HPDE6-E6E7 (cell line): ENCODE data around the gene RAPGEF6.
"Not testable (repeated sequence)": the region's sequence is repeated elsewhere in the genome, so short reads cannot be mapped to it uniquely, and the experiment has no call there.

ENCODE experiments used
- DNase-seq: peaks from one replicate; pipeline ENCODE4 v3.0.0; 2011; ENCODE audit warnings: missing footprints; ENCODE audit errors: extremely low spot score

The RAPGEF6 gene, protein sequence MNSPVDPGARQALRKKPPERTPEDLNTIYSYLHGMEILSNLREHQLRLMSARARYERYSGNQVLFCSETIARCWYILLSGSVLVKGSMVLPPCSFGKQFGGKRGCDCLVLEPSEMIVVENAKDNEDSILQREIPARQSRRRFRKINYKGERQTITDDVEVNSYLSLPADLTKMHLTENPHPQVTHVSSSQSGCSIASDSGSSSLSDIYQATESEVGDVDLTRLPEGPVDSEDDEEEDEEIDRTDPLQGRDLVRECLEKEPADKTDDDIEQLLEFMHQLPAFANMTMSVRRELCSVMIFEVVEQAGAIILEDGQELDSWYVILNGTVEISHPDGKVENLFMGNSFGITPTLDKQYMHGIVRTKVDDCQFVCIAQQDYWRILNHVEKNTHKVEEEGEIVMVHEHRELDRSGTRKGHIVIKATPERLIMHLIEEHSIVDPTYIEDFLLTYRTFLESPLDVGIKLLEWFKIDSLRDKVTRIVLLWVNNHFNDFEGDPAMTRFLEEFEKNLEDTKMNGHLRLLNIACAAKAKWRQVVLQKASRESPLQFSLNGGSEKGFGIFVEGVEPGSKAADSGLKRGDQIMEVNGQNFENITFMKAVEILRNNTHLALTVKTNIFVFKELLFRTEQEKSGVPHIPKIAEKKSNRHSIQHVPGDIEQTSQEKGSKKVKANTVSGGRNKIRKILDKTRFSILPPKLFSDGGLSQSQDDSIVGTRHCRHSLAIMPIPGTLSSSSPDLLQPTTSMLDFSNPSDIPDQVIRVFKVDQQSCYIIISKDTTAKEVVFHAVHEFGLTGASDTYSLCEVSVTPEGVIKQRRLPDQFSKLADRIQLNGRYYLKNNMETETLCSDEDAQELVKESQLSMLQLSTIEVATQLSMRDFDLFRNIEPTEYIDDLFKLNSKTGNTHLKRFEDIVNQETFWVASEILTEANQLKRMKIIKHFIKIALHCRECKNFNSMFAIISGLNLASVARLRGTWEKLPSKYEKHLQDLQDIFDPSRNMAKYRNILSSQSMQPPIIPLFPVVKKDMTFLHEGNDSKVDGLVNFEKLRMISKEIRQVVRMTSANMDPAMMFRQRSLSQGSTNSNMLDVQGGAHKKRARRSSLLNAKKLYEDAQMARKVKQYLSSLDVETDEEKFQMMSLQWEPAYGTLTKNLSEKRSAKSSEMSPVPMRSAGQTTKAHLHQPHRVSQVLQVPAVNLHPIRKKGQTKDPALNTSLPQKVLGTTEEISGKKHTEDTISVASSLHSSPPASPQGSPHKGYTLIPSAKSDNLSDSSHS (N-terminal part only)

GRCh38 chr5:131634996-131635683, at the start of gene RAPGEF6:
TSS of gene RAPGEF6 (minus strand) at chr5:131635229. CDS start at chr5:131635030, 199 bp downstream.
- peak; percentile 85 for DNase-seq

- no peak for DNase-seq
Observed at GRCh38 chr5:131684595-131684994, 49.6 kb upstream of the RAPGEF6 start.

DNA sequence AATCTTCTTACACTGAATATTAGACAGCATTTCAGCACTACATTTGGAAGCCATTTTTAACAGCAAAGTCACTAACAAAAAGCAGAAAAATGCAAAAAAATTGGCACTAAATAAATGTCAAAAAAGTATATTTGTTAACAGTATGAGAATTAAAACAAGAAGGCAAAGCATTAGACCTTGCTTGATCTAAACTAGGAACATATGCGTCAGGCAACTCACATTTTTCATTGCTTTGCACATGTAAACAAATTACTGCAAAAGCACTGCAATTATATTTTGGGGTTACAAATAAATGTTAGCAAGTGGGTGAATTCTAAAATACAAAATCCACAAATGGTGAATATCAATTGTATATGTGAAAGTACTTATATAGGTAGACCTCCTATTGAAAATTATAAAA, 49.0 kb upstream of the RAPGEF6 start:
- no peak for DNase-seq

DNA sequence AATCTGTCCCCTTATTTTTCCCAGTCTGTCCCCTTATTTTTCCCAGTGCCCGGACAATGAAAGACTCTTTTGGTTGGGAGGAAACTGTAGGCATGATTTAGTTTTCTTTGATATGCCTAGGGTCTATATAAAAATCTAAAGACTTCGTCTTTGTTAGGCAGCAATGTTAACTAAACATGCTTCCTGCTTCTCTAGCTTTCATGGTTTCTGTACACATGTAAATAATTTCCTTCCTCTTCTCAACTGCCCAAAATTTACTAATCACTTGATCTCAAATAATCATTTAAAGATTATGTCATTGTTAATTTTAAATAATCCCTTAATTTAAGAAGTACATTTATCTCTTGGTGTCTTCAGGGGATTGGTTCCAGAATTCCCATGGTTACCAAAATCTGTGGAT, 47.8 kb upstream of the RAPGEF6 start:
- DNase-seq = no peak

GRCh38 chr5:131682175-131682574, 47.1 kb upstream of the RAPGEF6 start:
- no peak for DNase-seq

DNA sequence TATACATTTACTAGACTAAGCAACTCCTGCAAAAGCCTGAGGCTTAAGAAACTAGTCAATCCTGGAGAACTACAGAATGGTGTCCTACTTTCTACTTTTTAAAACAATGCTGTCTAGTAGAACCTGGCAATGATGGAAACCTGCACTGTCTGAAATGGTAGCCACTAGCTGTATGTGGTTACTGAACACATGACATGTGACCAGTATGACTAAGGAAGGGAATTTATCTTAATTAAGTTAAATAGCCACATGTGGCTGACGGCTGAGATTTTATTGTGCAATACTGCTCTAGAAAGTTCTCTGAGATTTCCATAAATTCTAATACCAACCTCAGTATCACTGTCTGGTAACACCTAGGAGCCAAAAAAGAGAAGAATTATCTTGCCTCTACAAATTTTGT, 44.9 kb upstream of the RAPGEF6 start:
- DNase-seq = no peak

GRCh38 chr5:131678273-131678672, 43.2 kb upstream of the RAPGEF6 start:
- not testable (repeated sequence) for DNase-seq

DNA sequence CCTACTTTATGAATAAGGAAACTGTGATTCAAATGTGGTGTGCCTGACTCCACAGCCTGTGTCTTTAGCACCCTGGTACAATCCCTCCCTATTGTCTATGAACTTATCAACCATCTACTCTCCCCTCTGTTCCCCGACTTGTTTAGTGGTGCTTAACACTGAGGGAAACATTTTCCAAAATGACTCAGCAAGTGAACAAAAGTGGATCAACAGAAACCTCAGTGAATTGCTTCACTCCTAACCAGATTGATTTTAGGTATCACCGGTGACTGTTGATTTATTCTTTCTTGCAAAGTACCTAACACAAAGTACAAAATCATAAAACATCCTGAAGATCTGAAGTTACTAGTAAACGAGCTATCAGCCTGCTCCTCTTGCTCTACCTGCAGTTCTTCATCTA, 42.1 kb upstream of the RAPGEF6 start:
- DNase-seq = no peak

DNA sequence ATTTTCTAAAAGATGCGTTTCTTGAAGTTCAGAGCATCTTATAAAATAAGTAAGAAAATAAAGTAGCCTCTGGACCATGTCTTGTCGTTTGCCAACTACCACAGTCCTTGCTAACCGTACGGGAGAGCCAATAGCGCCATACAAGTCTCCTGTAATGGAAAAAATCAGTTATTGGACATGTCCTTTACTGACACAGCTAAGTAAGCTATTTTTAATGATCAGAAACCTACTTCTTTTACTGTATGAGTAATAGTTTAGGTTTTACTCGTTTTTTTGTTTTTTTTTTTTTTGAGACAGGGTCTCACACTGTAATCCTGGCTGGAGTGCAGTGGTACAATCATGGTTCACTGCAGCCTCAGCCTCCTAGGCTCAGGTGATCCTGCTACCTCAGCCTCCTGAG, 37.7 kb upstream of the RAPGEF6 start:
- no peak for DNase-seq

DNA sequence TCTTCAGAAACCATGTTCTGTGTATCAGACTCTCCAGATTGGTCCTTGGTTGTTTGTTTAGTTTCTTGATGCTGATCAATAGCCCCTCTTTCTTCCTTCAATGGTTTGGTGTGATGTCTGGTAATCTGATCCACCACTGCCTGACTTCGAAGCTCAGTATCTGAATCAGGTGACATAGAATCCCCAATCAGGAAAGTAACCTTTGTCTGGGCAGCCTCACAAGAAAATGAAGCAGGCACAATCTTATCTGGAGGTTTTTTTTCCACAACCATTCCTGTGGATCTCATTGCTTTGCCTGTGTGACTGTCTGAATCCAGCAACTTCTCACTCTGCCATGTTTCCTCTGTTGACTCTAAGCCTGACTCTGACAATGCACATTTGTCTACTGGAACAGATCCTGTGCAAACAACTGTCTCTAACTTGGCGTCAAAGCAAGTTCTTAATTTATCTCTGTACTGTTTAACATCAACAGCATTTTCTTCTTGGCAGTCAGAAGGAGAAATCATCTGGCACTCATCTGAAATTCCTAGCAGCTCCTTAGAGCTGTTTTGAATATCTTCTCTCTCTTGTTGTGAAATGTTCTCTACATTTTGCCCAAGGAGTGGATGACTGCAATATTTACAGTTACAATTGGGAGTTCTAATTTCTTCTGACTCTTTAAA, 37.1 kb upstream of the RAPGEF6 start:
- DNase-seq = no peak

GRCh38 chr5:131671409-131671808, 36.4 kb upstream of the RAPGEF6 start:
- DNase-seq = no peak

DNA sequence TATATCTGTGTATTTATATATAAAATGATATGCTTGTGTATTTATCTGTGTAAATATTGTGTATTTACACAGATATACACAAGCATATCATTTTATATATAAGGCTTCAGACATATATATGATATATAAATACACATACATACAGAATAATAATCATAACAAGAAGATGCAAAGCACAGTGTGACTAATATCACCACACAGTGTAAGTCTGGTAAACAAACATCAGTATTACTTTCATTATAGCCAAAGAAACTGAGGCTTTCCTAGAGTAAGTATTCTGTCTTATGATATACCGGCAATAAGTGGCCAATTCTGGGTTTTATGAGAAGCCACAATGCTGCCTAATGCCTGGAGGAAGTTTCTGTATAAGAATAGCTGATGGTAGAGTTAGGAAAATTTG, 29.9 kb upstream of the RAPGEF6 start:
- no peak for DNase-seq

GRCh38 chr5:131661933-131662332, 26.9 kb upstream of the RAPGEF6 start:
- DNase-seq = no peak

GRCh38 chr5:131659841-131660240, 24.8 kb upstream of the RAPGEF6 start:
- no peak for DNase-seq

DNA sequence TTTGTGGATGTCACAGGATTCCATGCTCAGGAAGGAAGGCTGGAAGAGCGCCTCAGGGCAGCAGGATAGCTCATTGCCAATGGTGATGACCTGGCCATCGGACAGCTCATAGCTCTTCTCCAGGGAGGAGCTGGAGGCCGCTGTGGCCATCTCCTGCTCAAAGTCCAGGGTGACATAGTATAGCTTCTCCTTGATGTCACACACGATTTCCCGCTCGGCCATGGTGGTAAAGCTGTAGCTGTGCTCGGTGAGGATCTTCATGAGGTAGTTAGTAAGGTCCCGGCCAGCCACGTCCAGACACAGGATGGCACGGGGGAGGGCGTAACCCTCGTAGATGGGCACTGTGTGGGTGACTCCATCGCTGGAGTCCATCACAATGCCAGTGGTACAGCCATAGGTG, 24.3 kb upstream of the RAPGEF6 start:
- DNase-seq = no peak

GRCh38 chr5:131654776-131655175, 19.7 kb upstream of the RAPGEF6 start:
- no peak for DNase-seq

GRCh38 chr5:131654309-131654708, 19.3 kb upstream of the RAPGEF6 start:
- no peak for DNase-seq

DNA sequence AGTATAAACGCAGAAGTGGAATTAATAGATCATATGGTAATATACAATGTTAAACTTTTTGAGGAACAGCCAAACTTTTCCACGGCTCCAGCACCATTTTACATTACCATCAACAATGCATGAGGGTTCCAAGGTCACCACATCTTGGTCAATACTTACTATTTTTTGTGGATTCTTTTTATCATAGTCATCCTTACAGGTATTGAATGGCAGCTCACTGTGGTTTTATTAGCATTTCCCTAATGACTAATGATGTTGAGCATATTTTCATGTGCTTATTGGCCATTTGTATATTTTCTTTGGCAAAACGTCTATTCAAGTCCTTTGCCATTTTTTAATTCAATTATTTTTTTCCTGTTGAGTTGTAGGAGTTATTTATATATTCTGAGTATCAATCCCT, 14.1 kb upstream of the RAPGEF6 start:
- DNase-seq = no peak

DNA sequence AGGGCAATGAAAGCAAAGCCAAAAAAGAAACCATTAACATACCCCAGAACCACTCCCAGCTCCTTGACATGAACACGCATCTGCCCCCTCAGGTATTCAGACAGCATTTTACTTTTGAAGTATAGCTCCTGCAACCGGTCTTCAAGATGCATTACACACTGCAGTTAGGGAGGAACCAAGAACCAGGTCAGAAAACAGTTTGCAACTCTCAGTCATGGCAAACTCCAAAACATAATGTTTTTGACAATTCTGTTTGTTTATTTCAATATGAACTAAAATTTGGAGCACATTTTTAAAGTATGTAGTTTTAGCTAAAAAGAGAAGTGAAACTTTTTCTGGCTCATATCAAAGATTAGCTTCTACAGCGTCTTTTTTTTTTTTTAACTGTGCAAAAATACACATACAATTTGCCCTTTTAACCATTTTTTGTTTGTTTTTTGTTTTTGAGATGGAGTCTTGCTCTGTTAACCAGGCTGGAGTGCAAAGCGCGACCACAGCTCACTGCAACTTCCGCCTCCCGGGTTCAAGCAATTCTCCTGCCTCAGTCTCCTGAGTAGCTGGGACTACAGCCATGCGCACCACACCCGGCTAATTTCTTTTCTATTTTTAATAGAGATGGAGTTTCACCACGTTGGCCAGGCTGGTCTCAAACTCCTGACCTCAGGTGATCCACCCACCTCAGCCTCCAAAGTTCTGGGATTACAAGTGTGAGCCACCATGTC, 12.2 kb upstream of the RAPGEF6 start:
- DNase-seq = no peak

GRCh38 chr5:131644822-131645221, 9.8 kb upstream of the RAPGEF6 start:
- no peak for DNase-seq
